Measurements from ENCODE around the gene HLA-DRA.
"Not testable (repeated sequence)": the region's sequence is repeated elsewhere in the genome, so short reads cannot be mapped to it uniquely, and the experiment has no call there.

DNA sequence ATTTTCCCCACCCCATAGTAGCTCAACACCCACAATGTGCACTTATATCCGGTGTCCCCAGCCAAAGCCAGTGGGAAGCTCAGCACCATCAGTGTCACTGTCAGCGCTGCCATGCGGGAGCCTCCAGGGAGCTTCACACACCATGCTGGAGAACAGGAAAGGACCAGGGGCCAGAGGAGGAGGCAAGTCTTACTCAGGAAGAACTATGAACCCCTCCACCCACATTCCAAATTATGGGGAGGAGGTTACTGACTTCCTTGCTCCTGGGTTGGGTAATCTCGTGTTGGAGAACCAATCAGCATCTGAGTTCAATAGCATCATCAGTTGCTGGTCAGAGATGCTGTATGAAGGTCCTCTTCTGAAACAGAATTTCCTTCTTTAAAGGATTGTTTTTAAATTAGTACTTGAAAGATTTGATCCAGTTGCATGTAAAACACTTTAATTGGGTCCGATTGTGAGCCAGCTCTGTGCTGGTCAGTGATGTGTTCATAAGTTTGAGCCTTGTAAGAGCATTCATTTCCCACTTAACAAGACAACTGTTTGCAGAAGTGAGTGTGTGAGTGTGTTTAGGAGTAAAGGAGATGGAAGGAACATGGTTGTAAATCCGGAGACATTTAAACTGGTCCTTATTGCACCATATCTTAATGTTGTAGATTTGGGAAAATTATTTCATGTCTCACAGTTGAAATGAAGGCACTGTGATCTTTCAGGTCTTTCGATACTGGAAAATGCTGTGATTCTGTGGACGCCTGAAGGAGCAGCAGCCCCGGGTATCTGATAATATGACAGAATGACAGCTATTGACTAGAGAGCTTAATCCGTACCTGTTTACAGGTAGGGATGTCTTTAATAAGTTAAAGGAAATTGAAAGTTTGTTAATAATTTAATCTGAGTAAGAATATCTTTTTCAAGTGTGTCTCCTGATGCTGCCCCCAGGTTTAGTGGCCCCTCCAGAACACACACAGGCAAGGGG is 34.0 kb downstream of the HLA-DRA start:
- TF ChIP-seq, protein P1, sequence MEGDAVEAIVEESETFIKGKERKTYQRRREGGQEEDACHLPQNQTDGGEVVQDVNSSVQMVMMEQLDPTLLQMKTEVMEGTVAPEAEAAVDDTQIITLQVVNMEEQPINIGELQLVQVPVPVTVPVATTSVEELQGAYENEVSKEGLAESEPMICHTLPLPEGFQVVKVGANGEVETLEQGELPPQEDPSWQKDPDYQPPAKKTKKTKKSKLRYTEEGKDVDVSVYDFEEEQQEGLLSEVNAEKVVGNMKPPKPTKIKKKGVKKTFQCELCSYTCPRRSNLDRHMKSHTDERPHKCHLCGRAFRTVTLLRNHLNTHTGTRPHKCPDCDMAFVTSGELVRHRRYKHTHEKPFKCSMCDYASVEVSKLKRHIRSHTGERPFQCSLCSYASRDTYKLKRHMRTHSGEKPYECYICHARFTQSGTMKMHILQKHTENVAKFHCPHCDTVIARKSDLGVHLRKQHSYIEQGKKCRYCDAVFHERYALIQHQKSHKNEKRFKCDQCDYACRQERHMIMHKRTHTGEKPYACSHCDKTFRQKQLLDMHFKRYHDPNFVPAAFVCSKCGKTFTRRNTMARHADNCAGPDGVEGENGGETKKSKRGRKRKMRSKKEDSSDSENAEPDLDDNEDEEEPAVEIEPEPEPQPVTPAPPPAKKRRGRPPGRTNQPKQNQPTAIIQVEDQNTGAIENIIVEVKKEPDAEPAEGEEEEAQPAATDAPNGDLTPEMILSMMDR (conservative IDR thresholded peaks at IDR 0.05; ENCODE audit: low read depth in 2 of 2) = not testable (repeated sequence)
- not testable (repeated sequence) for TF ChIP-seq POLR2AphosphoS5 (IDR thresholded peaks at IDR 0.05; ENCODE audit: low read depth); JUNB (IDR thresholded peaks at IDR 0.05; ENCODE audit: unreplicated experiment); EZH2 (IDR thresholded peaks at IDR 0.05; ENCODE audit: low read depth, unreplicated experiment); EZH2phosphoT487 (IDR thresholded peaks at IDR 0.05; ENCODE audit: unreplicated experiment)
- TF ChIP-seq, protein P2, sequence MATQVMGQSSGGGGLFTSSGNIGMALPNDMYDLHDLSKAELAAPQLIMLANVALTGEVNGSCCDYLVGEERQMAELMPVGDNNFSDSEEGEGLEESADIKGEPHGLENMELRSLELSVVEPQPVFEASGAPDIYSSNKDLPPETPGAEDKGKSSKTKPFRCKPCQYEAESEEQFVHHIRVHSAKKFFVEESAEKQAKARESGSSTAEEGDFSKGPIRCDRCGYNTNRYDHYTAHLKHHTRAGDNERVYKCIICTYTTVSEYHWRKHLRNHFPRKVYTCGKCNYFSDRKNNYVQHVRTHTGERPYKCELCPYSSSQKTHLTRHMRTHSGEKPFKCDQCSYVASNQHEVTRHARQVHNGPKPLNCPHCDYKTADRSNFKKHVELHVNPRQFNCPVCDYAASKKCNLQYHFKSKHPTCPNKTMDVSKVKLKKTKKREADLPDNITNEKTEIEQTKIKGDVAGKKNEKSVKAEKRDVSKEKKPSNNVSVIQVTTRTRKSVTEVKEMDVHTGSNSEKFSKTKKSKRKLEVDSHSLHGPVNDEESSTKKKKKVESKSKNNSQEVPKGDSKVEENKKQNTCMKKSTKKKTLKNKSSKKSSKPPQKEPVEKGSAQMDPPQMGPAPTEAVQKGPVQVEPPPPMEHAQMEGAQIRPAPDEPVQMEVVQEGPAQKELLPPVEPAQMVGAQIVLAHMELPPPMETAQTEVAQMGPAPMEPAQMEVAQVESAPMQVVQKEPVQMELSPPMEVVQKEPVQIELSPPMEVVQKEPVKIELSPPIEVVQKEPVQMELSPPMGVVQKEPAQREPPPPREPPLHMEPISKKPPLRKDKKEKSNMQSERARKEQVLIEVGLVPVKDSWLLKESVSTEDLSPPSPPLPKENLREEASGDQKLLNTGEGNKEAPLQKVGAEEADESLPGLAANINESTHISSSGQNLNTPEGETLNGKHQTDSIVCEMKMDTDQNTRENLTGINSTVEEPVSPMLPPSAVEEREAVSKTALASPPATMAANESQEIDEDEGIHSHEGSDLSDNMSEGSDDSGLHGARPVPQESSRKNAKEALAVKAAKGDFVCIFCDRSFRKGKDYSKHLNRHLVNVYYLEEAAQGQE (IDR thresholded peaks at IDR 0.05; ENCODE audit: unreplicated experiment) = not testable (repeated sequence)
- TF ChIP-seq, protein P3, sequence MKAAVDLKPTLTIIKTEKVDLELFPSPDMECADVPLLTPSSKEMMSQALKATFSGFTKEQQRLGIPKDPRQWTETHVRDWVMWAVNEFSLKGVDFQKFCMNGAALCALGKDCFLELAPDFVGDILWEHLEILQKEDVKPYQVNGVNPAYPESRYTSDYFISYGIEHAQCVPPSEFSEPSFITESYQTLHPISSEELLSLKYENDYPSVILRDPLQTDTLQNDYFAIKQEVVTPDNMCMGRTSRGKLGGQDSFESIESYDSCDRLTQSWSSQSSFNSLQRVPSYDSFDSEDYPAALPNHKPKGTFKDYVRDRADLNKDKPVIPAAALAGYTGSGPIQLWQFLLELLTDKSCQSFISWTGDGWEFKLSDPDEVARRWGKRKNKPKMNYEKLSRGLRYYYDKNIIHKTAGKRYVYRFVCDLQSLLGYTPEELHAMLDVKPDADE (IDR thresholded peaks at IDR 0.05) = not testable (repeated sequence)

All from GM23338 (cell line).